PC-3 (cell line): ENCODE results near the gene ZNF30.

Experiments used
- CTCF ChIP-seq: fragments of 300-600 bp; sonication (generic); conservative IDR thresholded peaks from 2 replicates; pipeline ENCODE4 v1.5.1; 2017; ENCODE audit warnings: antibody characterized with exemption, low read depth, mild to moderate bottlenecking, low read length
- EZH2 ChIP-seq: fragments of 300-600 bp; sonication (generic); IDR thresholded peaks from one replicate; pipeline ENCODE4 v1.6.1; 2017; ENCODE audit warnings: antibody characterized with exemption, mild to moderate bottlenecking, low read length; ENCODE audit not compliant: unreplicated experiment
- EZH2phosphoT487 ChIP-seq: fragments of 300-600 bp; sonication (generic); IDR thresholded peaks from 2 replicates; pipeline ENCODE4 v1.6.1; 2018; ENCODE audit warnings: mild to moderate bottlenecking, antibody characterized with exemption, low read length, borderline replicate concordance

GRCh38 chr19:34983786-34984185, 57.1 kb downstream of the ZNF30 start:
- no peak for TF ChIP-seq EZH2
- no peak for TF ChIP-seq CTCF
- no peak for TF ChIP-seq EZH2phosphoT487
